Kidney (tissue), 14 donors: ENCODE data around the gene PTPA. TPM values are rescaled to one million over a fixed set of nuclear protein-coding genes. Genes with fewer than 3 reads are reported as not detected.

Source experiments
- DNase-seq, 5 donors: peaks; one replicate each; pipeline ENCODE4 v3.0.0-alpha.2; 2013 to 2020
- FAIRE-seq: peaks from 2 replicates; lab custom pipeline; 2012; peaks lifted over from hg19 to GRCh38; lab: Jason Lieb, UNC
- H3K27ac ChIP-seq, 2 donors: one replicate each; pipeline ENCODE4 v1.7.0; 2013; ENCODE audit warnings: low read depth in 2 of 2, low read length in 2 of 2, inconsistent platforms in 1 of 2
- H3K27me3 ChIP-seq: one replicate; pipeline ENCODE4 v1.7.1; 2013; ENCODE audit warnings: low read length, inconsistent platforms; ENCODE audit not compliant: control insufficient read depth, insufficient read depth
- H3K36me3 ChIP-seq, 3 donors: one replicate each; pipeline versions ENCODE4 v1.7.0 to v1.7.1; 2013; ENCODE audit warnings: low read length in 3 of 3, control low read depth in 1 of 3, inconsistent platforms in 1 of 3; ENCODE audit not compliant: insufficient read depth in 3 of 3, control insufficient read depth in 2 of 3
- H3K4me1 ChIP-seq, 3 donors: one replicate each; pipeline versions ENCODE4 v1.7.0 to v1.7.1; 2013; ENCODE audit warnings: low read length in 3 of 3, inconsistent platforms in 1 of 3, low read depth in 1 of 3; ENCODE audit not compliant: control insufficient read depth in 2 of 3, insufficient read depth in 2 of 3
- H3K4me3 ChIP-seq, 3 donors: one replicate each; pipeline versions ENCODE4 v1.7.0 to v1.8.1; 2013; ENCODE audit warnings: low read length in 3 of 3, control low read depth in 1 of 3, inconsistent platforms in 1 of 3
- H3K9ac ChIP-seq, 3 donors: one replicate each; pipeline versions ENCODE4 v1.7.0 to v1.7.1; 2013; ENCODE audit warnings: low read length in 3 of 3, control low read depth in 1 of 3, inconsistent platforms in 1 of 3
- H3K9me3 ChIP-seq, 3 donors: one replicate each; pipeline versions ENCODE4 v1.7.0 to v1.7.1; 2013; ENCODE audit warnings: low read length in 3 of 3, control low read depth in 1 of 3, inconsistent platforms in 1 of 3; ENCODE audit not compliant: control insufficient read depth in 2 of 3, insufficient read depth in 1 of 3
- intact Hi-C: fragments of 100-400 bp; cut with DNase I; formaldehyde crosslinking; loops from one replicate; pipeline ENCODE4 v1.11.1; 2022
- polyA plus RNA-seq: library from polyadenylated mRNA; stranded (reverse); fragments of 350-450 nt; fragmentation: Illumina TruSeq; extraction: RNeasy Lipid Tissue Mini Kit (QIAGEN cat#74804); gene quantifications from one replicate; pipeline ENCODE4 v1.2.3, GENCODE V29; 2014; ENCODE audit warnings: low read depth, low replicate concordance; ENCODE audit not compliant: insufficient read depth
- total RNA-seq: library from RNA; stranded (reverse); fragmentation: NEBNext Ultra II Directional; extraction: Animal tissue kit (Norgen Biotek cat#: 25700); gene quantifications from one replicate; pipeline ENCODE4 v1.2.1, GENCODE V29; 2021
- TF ChIP-seq, protein P1 (sequence below): IDR thresholded peaks from 3 replicates; pipeline ENCODE4 v1.5.1; 2012; ENCODE audit warnings: mild to moderate bottlenecking, moderate library complexity, borderline replicate concordance; ENCODE audit not compliant: insufficient read depth; ENCODE audit errors: extremely low read depth
- donor health status: control.
- donor health status: control.
- donor health status: control.
- donor health status: control.
- donor health status: control.
- donor health status: DM: yes; HTN: yes; CAD: no.
- donor health status: Normal renal cell carcinoma (clear cell type).

PTPA gene
- total and polyA plus RNA-seq, 2 donors from 2014 or later = 161 to 164 TPM

DNA sequence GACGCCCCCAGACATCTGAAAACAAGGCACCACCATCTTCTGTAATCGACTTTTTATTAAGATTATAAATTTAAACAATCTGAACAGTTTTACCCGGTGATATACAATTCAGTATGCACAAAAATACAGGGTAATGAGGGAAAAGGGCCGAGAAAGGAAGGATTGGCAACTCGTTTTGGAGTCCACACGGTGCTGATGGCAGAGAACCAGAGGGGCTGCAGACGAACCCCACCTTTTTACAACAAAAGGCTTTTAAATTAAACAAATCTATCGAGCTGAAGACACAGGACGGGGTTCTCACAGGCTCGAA is 64.3 kb downstream of the PTPA start:
- DNase-seq = no peak
- intact Hi-C loops = no loop called here

DNA sequence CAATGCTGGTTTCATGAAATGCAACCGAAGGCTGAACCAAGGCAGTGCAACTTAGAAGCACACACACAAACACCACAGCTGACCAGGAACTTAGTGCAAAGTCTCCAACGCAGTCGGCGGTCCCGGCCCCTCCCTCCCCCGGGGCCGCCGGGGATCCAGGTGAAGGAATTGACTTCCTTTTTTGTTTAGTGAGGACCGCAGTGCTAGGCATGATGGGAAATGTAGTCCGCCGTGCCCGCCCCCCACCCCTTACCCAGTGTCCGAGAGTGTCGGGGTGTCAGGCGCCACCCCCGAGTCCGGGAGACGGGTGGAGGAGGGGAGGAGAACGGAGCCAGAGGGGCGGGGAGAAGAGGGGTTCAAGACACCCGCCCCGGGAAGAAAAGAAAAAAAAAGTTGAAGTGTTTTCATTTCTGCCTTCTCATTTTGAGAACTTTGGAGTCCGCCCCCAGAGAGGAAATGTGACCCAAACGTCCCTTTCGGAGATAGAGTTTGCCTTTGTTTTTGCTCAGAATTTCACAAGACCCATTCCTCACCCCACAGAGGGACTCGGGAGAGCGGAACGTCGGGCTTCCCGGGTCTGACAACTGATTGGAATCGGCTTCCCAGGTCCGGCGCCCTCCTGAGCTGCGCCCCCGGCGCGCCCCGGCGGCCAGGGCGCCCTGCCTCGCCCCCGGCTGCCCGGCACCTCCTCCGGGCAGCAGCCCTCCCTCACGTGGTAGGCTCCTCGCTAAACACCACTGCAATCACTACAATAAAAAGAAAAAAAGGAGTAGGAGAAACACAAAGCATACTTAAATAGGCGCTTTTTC is 64.8 kb downstream of the PTPA start:
- H3K9me3 ChIP-seq = no peaks in the 10 kb centered on the region
- TF ChIP-seq, protein P1, sequence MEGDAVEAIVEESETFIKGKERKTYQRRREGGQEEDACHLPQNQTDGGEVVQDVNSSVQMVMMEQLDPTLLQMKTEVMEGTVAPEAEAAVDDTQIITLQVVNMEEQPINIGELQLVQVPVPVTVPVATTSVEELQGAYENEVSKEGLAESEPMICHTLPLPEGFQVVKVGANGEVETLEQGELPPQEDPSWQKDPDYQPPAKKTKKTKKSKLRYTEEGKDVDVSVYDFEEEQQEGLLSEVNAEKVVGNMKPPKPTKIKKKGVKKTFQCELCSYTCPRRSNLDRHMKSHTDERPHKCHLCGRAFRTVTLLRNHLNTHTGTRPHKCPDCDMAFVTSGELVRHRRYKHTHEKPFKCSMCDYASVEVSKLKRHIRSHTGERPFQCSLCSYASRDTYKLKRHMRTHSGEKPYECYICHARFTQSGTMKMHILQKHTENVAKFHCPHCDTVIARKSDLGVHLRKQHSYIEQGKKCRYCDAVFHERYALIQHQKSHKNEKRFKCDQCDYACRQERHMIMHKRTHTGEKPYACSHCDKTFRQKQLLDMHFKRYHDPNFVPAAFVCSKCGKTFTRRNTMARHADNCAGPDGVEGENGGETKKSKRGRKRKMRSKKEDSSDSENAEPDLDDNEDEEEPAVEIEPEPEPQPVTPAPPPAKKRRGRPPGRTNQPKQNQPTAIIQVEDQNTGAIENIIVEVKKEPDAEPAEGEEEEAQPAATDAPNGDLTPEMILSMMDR = peak; percentile 0
- DNase-seq (peak; percentile 92 to 97 (median 94)), FAIRE-seq (peak; percentile 46)
- peak overlapping the region; percentile 96 to 99 for H3K27ac ChIP-seq
- intact Hi-C loops = no loop called here
- no peaks in the 10 kb centered on the region for H3K36me3 ChIP-seq
- peak overlapping the region; percentile 69 to 90 (median 89) for H3K9ac ChIP-seq
- no peaks in the 10 kb centered on the region for H3K27me3 ChIP-seq
- H3K4me1 ChIP-seq = peaks cover 0 to 9% (median 6%) of the 10 kb centered on the region in 3 donors
- peak overlapping the region; percentile 69 to 83 (median 79) for H3K4me3 ChIP-seq

More for the DNA sequence above, 64.3 kb downstream of the PTPA start:
- Histone ChIP-seq H3K9ac (peak overlapping the region; percentile 27 to 89 (median 69)), H3K4me3 (peak overlapping the region; percentile 22 to 83 (median 69)), H3K36me3 (no peaks in the 10 kb centered on the region), H3K9me3 (no peaks in the 10 kb centered on the region), H3K4me1 (peaks cover 0 to 9% (median 6%) of the 10 kb centered on the region in 3 donors), H3K27me3 (no peaks in the 10 kb centered on the region), H3K27ac (peak overlapping the region; percentile 96 to 99)
- TF ChIP-seq, protein P1 = no peak
- no peak for FAIRE-seq

DNA sequence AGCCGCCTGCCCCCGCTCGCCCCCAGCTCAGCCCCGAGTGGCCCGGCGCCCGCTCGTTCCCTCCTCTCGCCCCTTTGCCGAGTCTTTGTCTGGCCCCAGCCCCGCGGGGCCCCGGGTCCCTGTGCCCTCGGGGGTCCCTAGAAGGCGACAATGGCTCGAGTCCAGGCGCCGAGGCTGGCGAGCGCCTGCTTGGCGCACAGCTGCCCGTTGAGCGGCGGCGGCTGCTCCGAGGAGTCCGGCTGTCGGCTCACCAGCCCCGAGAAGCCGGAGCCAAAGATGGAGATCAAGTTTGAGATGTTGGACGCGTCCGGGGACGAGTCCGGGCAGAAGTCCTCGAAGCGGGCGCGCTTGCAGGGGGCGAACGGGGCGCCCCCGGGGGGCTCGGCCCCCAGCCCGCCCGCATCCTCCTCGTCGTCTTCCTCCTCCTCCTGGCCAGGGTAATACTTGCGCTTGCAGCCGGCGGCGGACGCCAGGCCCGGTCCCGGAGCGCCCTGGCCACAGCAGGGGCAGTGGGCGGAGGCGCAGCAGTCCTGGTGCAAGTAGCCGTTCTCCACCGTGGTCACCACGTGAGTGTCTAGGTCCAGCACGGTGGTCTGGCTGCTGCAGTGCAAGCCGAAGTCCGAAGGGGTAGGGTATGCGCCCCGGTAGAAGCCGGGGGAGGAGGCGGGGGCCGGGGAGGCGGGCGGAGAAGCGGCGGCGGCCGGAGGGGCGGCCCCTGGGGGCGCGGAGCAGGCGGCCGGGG is 65.7 kb downstream of the PTPA start:
- intact Hi-C loops = no loop called here
- Histone ChIP-seq H3K9me3 (no peaks in the 10 kb centered on the region), H3K36me3 (no peaks in the 10 kb centered on the region), H3K27ac (peak overlapping the region; percentile 96 to 99), H3K4me1 (peaks cover 0 to 14% (median 6%) of the 10 kb centered on the region in 3 donors), H3K9ac (peak overlapping the region; percentile 62 to 90 (median 89)), H3K4me3 (peak overlapping the region; percentile 69 to 83 (median 79)), H3K27me3 (no peaks in the 10 kb centered on the region)
- FAIRE-seq (no peak), DNase-seq (peak; percentile 59 to 84 (median 68))
- TF ChIP-seq, protein P1 = no peak
